GM18909 (cell line): ENCODE results near the gene CABP2.
"Not testable (repeated sequence)": the region's sequence is repeated elsewhere in the genome, so short reads cannot be mapped to it uniquely, and the experiment has no call there.

Experiments used
- ATAC-seq: cut with Tn5 transposase; IDR thresholded peaks from one replicate; pipeline ENCODE4 v1.9.1; 2021; ENCODE audit warnings: mild to moderate bottlenecking; ENCODE audit not compliant: unreplicated experiment, poor library complexity

Gene CABP2

GRCh38 chr11:67482827-67483798 is 40.1 kb downstream of the CABP2 start, which contains the start of gene AIP:
Gene AIP, plus strand, starts transcription at chr11:67483026. Its CDS starts 133 bp downstream, at chr11:67483159.
- ATAC-seq, result peak; percentile 73

- no peak for ATAC-seq
Measured at GRCh38 chr11:67482275-67482826, 40.9 kb downstream of the CABP2 start.

- ATAC-seq, result not testable (repeated sequence)
Measured at GRCh38 chr11:67477344-67478050, 45.7 kb downstream of the CABP2 start.

GRCh38 chr11:67476692-67477091 is 46.6 kb downstream of the CABP2 start:
- not testable (repeated sequence) for ATAC-seq

GRCh38 chr11:67472882-67473281 is 50.4 kb downstream of the CABP2 start:
- ATAC-seq, result no peak

GRCh38 chr11:67470337-67471002 is 52.8 kb downstream of the CABP2 start:
- ATAC-seq, result no peak

- no peak for ATAC-seq
Measured at GRCh38 chr11:67469508-67469811, 53.8 kb downstream of the CABP2 start.
